Measurements from ENCODE around the gene OMP. TPM values are rescaled to one million over a fixed set of nuclear protein-coding genes. Genes with fewer than 3 reads are reported as not detected.

OMP gene
- polyA plus RNA-seq, 1 donor from 2014 or later: not detected

- TF ChIP-seq TAF1 (IDR thresholded peaks at IDR 0.05; ENCODE audit: low read depth): no peak
- no peak for TF ChIP-seq EP300 (conservative IDR thresholded peaks at IDR 0.05; ENCODE audit: poor library complexity, severe bottlenecking)
- TF ChIP-seq MXI1 (conservative IDR thresholded peaks at IDR 0.05; ENCODE audit: poor library complexity, severe bottlenecking): no peak
- TF ChIP-seq SMC3 (conservative IDR thresholded peaks at IDR 0.05; ENCODE audit: poor library complexity): no peak
- TF ChIP-seq RAD21 (conservative IDR thresholded peaks at IDR 0.05): no peak
Measured at GRCh38 chr11:77081381-77081851, 21.2 kb upstream of the OMP start.

GRCh38 chr11:77081976-77082836 is 20.4 kb upstream of the OMP start:
- no peaks in the 10 kb centered on the region for H3K27me3 ChIP-seq (ENCODE audit: insufficient read depth, low read depth, low read length)
- no peak overlapping the region for H3K4me2 ChIP-seq (ENCODE audit: low read length)
- H3K27ac ChIP-seq (ENCODE audit: low read length): no peak overlapping the region
- no peak for TF ChIP-seq EP300 (conservative IDR thresholded peaks at IDR 0.05; ENCODE audit: poor library complexity, severe bottlenecking)
- no peak for TF ChIP-seq REST (IDR thresholded peaks at IDR 0.05; ENCODE audit: borderline replicate concordance)
- no peak for TF ChIP-seq TAF1 (IDR thresholded peaks at IDR 0.05; ENCODE audit: low read depth)
- no peak for TF ChIP-seq SMC3 (conservative IDR thresholded peaks at IDR 0.05; ENCODE audit: poor library complexity)
- no peak for TF ChIP-seq RAD21 (conservative IDR thresholded peaks at IDR 0.05)
- no peak for TF ChIP-seq POLR2AphosphoS5 (IDR thresholded peaks at IDR 0.05)
- TF ChIP-seq EZH2 (IDR thresholded peaks at IDR 0.05; ENCODE audit: borderline replicate concordance, insufficient read depth, low read length, poor library complexity, severe bottlenecking): no peak
- TF ChIP-seq MXI1 (conservative IDR thresholded peaks at IDR 0.05; ENCODE audit: poor library complexity, severe bottlenecking): no peak
- no peak for TF ChIP-seq CTCF (IDR thresholded peaks at IDR 0.05; ENCODE audit: poor library complexity, severe bottlenecking)
- H3F3A ChIP-seq (ENCODE audit: insufficient read depth, low read length, poor library complexity, severe bottlenecking): no peaks in the 10 kb centered on the region
- no peaks in the 10 kb centered on the region for H4K20me1 ChIP-seq (ENCODE audit: insufficient read depth)
- H3K79me2 ChIP-seq (replicated peaks; ENCODE audit: insufficient read depth, low read length): no peaks in the 10 kb centered on the region
- no peak overlapping the region for H2AFZ ChIP-seq (ENCODE audit: low read depth, low read length)
- no peak overlapping the region for H3K9ac ChIP-seq (ENCODE audit: low read length)
- H3K4me3 ChIP-seq (ENCODE audit: low read length): no peak overlapping the region
- no peaks in the 10 kb centered on the region for H3K9me2 ChIP-seq (ENCODE audit: insufficient read depth, low read length)
- H3K9me3 ChIP-seq (ENCODE audit: low read length): peaks cover 7% of the 10 kb centered on the region
- H3K36me3 ChIP-seq (ENCODE audit: insufficient read depth, low read length): no peaks in the 10 kb centered on the region

More at GRCh38 chr11:77081381-77081851, 21.2 kb upstream of the OMP start:
- no peaks in the 10 kb centered on the region for H3K9me2 ChIP-seq (ENCODE audit: insufficient read depth, low read length)
- H2AFZ ChIP-seq (ENCODE audit: low read depth, low read length): no peak overlapping the region
- peaks cover 7% of the 10 kb centered on the region for H3K9me3 ChIP-seq (ENCODE audit: low read length)
- no peaks in the 10 kb centered on the region for H3F3A ChIP-seq (ENCODE audit: insufficient read depth, low read length, poor library complexity, severe bottlenecking)
- H3K27ac ChIP-seq (ENCODE audit: low read length): no peak overlapping the region
- H3K4me3 ChIP-seq (ENCODE audit: low read length): no peak overlapping the region
- no peaks in the 10 kb centered on the region for H4K20me1 ChIP-seq (ENCODE audit: insufficient read depth)
- no peaks in the 10 kb centered on the region for H3K27me3 ChIP-seq (ENCODE audit: insufficient read depth, low read depth, low read length)
- no peaks in the 10 kb centered on the region for H3K79me2 ChIP-seq (replicated peaks; ENCODE audit: insufficient read depth, low read length)
- no peak overlapping the region for H3K4me2 ChIP-seq (ENCODE audit: low read length)
- no peak overlapping the region for H3K9ac ChIP-seq (ENCODE audit: low read length)
- no peaks in the 10 kb centered on the region for H3K36me3 ChIP-seq (ENCODE audit: insufficient read depth, low read length)
